HEK293 (cell line): ENCODE measurements around the gene EIF4EBP2.
A peak's percentile ranks its signal among the peaks of the same experiment; 100 is the strongest.

Experiments used
- CTCF ChIA-PET: fragments of 350-600 bp; formaldehyde crosslinking; extraction: SDS; loops from one replicate; lab custom pipeline; 2021; ENCODE audit warnings: antibody characterized with exemption; lab: Yijun Ruan, JAX
- POLR2A ChIA-PET: fragments of 300-600 bp; formaldehyde crosslinking; extraction: SDS; loops from one replicate; lab custom pipeline; 2020; ENCODE audit warnings: antibody characterized with exemption, inconsistent platforms; lab: Yijun Ruan, JAX
- H3K27ac ChIP-seq: fragments of 200-500 bp; sonication (Bioruptor generic); 2 replicates; pipeline ENCODE4 v1.5.1; 2014; ENCODE audit warnings: low read depth, low read length, control low read depth, inconsistent platforms; ENCODE audit errors: extremely low read depth
- H3K36me3 ChIP-seq, 2 experiments: fragments of 200-500 bp in 1 of 2; sonication (Bioruptor generic) in 1 of 2; 1 replicate in 1 of 2; 2 replicates in 1 of 2; pipeline ENCODE4 v1.5.1; 2014 to 2017; ENCODE audit warnings: inconsistent platforms in 2 of 2, low read length in 2 of 2; ENCODE audit not compliant: control insufficient read depth in 2 of 2, insufficient read depth in 1 of 2
- H3K4me1 ChIP-seq: fragments of 200-500 bp; sonication (Bioruptor generic); 2 replicates; pipeline ENCODE4 v1.5.1; 2014; ENCODE audit warnings: mild to moderate bottlenecking, low read length, inconsistent platforms; ENCODE audit not compliant: control insufficient read depth, insufficient read depth
- H3K4me3 ChIP-seq: 2 replicates; pipeline ENCODE4 v1.5.1; 2011; ENCODE audit warnings: low read depth, mild to moderate bottlenecking, control low read depth, low read length, moderate library complexity
- H3K9me3 ChIP-seq: fragments of 200-500 bp; sonication (Bioruptor generic); 2 replicates; pipeline ENCODE4 v1.5.1; 2014; ENCODE audit warnings: low read depth, low read length, inconsistent platforms; ENCODE audit not compliant: control insufficient read depth, insufficient read depth
- EGR2 ChIP-seq: fragments of 450-650 bp; formaldehyde crosslinking; IDR thresholded peaks from 2 replicates; pipeline ENCODE4 v1.5.1; 2016; ENCODE audit warnings: low read depth, missing biosample characterization, missing genetic modification characterization
- KLF8 ChIP-seq: fragments of 450-650 bp; formaldehyde crosslinking; IDR thresholded peaks from 2 replicates; pipeline ENCODE4 v1.5.1; 2016; ENCODE audit warnings: missing biosample characterization, missing genetic modification characterization
- MZF1 ChIP-seq: fragments of 450-650 bp; formaldehyde crosslinking; IDR thresholded peaks from 2 replicates; pipeline ENCODE4 v1.5.1; 2017; ENCODE audit warnings: missing biosample characterization, missing genetic modification characterization, borderline replicate concordance
- OSR2 ChIP-seq: fragments of 450-650 bp; formaldehyde crosslinking; IDR thresholded peaks from 2 replicates; pipeline ENCODE4 v1.5.1; 2016; ENCODE audit warnings: missing biosample characterization, missing genetic modification characterization
- PRDM10 ChIP-seq: fragments of 450-650 bp; formaldehyde crosslinking; IDR thresholded peaks from 2 replicates; pipeline ENCODE4 v1.5.1; 2016; ENCODE audit warnings: missing biosample characterization, missing genetic modification characterization
- PRDM2 ChIP-seq: fragments of 450-650 bp; formaldehyde crosslinking; IDR thresholded peaks from 2 replicates; pipeline ENCODE4 v1.5.1; 2016; ENCODE audit warnings: missing biosample characterization, missing genetic modification characterization, borderline replicate concordance
- SCRT1 ChIP-seq: fragments of 450-650 bp; formaldehyde crosslinking; IDR thresholded peaks from 2 replicates; pipeline ENCODE4 v1.5.1; 2016; ENCODE audit warnings: missing biosample characterization, missing genetic modification characterization, borderline replicate concordance
- ZBTB6 ChIP-seq: fragments of 450-650 bp; formaldehyde crosslinking; IDR thresholded peaks from 2 replicates; pipeline ENCODE4 v1.5.1; 2017; ENCODE audit warnings: missing biosample characterization, missing genetic modification characterization
- ZFP3 ChIP-seq: fragments of 450-650 bp; formaldehyde crosslinking; IDR thresholded peaks from 2 replicates; pipeline ENCODE4 v1.5.1; 2016; ENCODE audit warnings: low read depth, missing biosample characterization, missing genetic modification characterization
- ZNF114 ChIP-seq: fragments of 450-650 bp; formaldehyde crosslinking; IDR thresholded peaks from 2 replicates; pipeline ENCODE4 v1.5.0; 2017; ENCODE audit warnings: missing biosample characterization, missing genetic modification characterization
- ZNF202 ChIP-seq: fragments of 450-650 bp; formaldehyde crosslinking; IDR thresholded peaks from 2 replicates; pipeline ENCODE4 v1.5.1; 2016; ENCODE audit warnings: missing biosample characterization, missing genetic modification characterization, borderline replicate concordance
- ZNF350 ChIP-seq: fragments of 450-650 bp; formaldehyde crosslinking; IDR thresholded peaks from 2 replicates; pipeline ENCODE4 v1.5.0; 2017; ENCODE audit warnings: missing biosample characterization, mild to moderate bottlenecking, missing genetic modification characterization
- ZNF488 ChIP-seq: fragments of 450-650 bp; formaldehyde crosslinking; IDR thresholded peaks from 2 replicates; pipeline ENCODE4 v1.5.1; 2016; ENCODE audit warnings: missing biosample characterization, missing genetic modification characterization
- ZNF513 ChIP-seq: fragments of 450-650 bp; IDR thresholded peaks from 2 replicates; pipeline ENCODE4 v1.5.1; 2018; ENCODE audit warnings: missing biosample characterization, missing genetic modification characterization
- ZNF518A ChIP-seq: fragments of 450-650 bp; formaldehyde crosslinking; conservative IDR thresholded peaks from 2 replicates; pipeline ENCODE4 v1.5.1; 2016; ENCODE audit warnings: low read depth, missing biosample characterization, missing genetic modification characterization
- ZNF561 ChIP-seq: fragments of 450-650 bp; IDR thresholded peaks from 2 replicates; pipeline ENCODE4 v1.5.1; 2018; ENCODE audit warnings: missing biosample characterization, missing genetic modification characterization, borderline replicate concordance
- ZNF660 ChIP-seq: fragments of 450-650 bp; IDR thresholded peaks from 2 replicates; pipeline ENCODE4 v1.5.1; 2018; ENCODE audit warnings: missing biosample characterization, mild to moderate bottlenecking, missing genetic modification characterization

Gene EIF4EBP2

GRCh38 chr10:70359017-70359550 lies 44.9 kb upstream of the EIF4EBP2 start (continued):
- TF ChIP-seq MZF1 (tag by site-specific recombination) = no peak
- no peak for TF ChIP-seq OSR2 (tag by site-specific recombination)
- no peak for TF ChIP-seq ZNF350 (tag by site-specific recombination)
- no peak for TF ChIP-seq KLF8 (tag by site-specific recombination)
- TF ChIP-seq PRDM10 (tag by site-specific recombination) = no peak
- TF ChIP-seq ZBTB6 (tag by site-specific recombination) = no peak
- no peak for TF ChIP-seq ZNF518A (tag by site-specific recombination)
- TF ChIP-seq ZNF488 (tag by site-specific recombination) = no peak
- no peak for TF ChIP-seq ZNF114 (tag by site-specific recombination)
- TF ChIP-seq ZNF202 (tag by site-specific recombination) = no peak
- TF ChIP-seq, all 188 proteins: peak for 3

GRCh38 chr10:70360215-70360614 lies 43.7 kb upstream of the EIF4EBP2 start:
- no peak overlapping the region for H3K4me3 ChIP-seq
- no peaks in the 10 kb centered on the region for H3K9me3 ChIP-seq
- POLR2A ChIA-PET = interaction anchor here (0.6 kb wide), 1 partner anchor 43 kb away, joined by 5 read pairs; the partner anchor contains the start of gene EIF4EBP2
- H3K4me1 ChIP-seq = no peaks in the 10 kb centered on the region
- CTCF ChIA-PET = interaction anchor here (0.6 to 8.4 kb wide), 7 partner anchors 13 to 981 kb away, joined by 3 to 177 read pairs (median 3); no protein-coding TSS in a partner anchor
- H3K27ac ChIP-seq = no peak overlapping the region
- no peaks in the 10 kb centered on the region for H3K36me3 ChIP-seq
- TF ChIP-seq ZNF660 (tag by site-specific recombination) (no peak), ZNF513 (peak; percentile 52; the same call in 1 of the 2 replicates), ZNF561 (no peak), SCRT1 (tag by site-specific recombination) (no peak), ZFP3 (tag by site-specific recombination) (no peak), EGR2 (tag by site-specific recombination) (peak; percentile 50; the same call in 1 of the 2 replicates), PRDM2 (tag by site-specific recombination) (no peak)
